ENCODE measurements around the gene SCGN. TPM values are rescaled to one million over a fixed set of nuclear protein-coding genes. Genes with fewer than 3 reads are reported as not detected.

The SCGN gene
- total RNA-seq, 1 donor from 2014 or later, result not detected

DNA sequence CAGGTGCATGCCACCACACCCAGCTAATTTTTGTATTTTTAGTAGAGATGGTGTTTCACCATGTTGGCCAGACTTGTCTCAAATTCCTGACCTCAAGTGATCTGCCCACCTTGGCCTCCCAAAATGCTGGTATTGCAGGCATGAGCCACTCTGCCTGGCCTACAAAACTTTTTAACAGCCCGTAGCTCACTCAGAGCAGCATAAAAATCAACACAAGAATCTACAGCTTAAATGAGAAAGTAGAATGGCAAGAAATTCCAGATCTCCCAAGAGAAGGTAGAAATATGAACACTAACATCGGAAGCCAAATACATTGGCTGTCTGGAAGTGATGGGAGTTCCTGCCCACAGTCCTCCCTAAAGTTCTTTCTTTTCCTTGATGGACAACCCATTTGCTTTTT is 43.7 kb downstream of the SCGN start:
- no peak for DNase-seq (ENCODE audit: extremely low spot score, unreplicated experiment)
- Mint-ChIP-seq H3K27me3 (ENCODE audit: unreplicated experiment) (peaks cover 21% of the 10 kb centered on the region), H3K9me3 (ENCODE audit: unreplicated experiment) (no peaks in the 10 kb centered on the region)

DNA sequence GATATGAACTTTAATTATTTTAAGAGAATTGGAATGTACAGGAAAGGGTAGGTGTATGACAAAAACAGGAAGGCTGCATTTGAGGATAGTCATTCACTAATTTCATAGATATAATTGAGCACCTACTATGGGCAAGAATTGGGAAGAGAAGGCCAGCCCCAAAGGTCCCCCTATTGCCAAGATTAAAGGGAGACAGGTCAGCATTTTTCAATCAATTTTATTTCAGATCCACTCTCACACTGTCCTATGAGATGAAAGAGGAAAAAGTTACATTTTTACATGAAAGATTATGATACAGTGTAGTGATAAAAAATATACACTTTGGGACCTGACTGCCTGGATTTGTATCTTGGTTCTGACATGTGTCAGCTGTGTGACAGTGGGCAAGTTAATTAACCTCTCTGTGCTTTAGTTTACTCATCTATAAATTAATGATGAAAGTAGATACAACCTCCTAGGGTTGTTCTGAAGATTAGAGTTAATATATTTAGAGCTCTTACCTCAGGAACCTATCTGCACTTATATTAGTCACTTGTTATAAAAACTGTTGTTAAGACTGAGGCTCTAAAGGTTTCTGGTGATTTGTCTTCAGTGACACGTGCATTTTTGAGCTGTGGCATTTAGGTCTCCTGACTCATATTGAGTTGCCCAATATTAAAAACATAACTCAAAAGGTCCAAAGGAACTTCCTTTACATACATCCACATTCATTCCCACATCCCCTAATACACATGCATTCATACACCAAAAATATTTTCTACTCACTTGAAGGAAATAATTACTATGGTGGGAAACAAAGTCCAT is 45.7 kb downstream of the SCGN start:
- no peaks in the 10 kb centered on the region for H3K9me3 Mint-ChIP-seq (ENCODE audit: unreplicated experiment)
- no peaks in the 10 kb centered on the region for H3K4me1 Mint-ChIP-seq (ENCODE audit: unreplicated experiment)
- TF ChIP-seq, protein P1, sequence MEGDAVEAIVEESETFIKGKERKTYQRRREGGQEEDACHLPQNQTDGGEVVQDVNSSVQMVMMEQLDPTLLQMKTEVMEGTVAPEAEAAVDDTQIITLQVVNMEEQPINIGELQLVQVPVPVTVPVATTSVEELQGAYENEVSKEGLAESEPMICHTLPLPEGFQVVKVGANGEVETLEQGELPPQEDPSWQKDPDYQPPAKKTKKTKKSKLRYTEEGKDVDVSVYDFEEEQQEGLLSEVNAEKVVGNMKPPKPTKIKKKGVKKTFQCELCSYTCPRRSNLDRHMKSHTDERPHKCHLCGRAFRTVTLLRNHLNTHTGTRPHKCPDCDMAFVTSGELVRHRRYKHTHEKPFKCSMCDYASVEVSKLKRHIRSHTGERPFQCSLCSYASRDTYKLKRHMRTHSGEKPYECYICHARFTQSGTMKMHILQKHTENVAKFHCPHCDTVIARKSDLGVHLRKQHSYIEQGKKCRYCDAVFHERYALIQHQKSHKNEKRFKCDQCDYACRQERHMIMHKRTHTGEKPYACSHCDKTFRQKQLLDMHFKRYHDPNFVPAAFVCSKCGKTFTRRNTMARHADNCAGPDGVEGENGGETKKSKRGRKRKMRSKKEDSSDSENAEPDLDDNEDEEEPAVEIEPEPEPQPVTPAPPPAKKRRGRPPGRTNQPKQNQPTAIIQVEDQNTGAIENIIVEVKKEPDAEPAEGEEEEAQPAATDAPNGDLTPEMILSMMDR (IDR thresholded peaks at IDR 0.05), result no peak
- no peaks in the 10 kb centered on the region for H3K36me3 Mint-ChIP-seq (ENCODE audit: unreplicated experiment)
- no peak overlapping the region for H3K27ac Mint-ChIP-seq (ENCODE audit: unreplicated experiment)
- peaks cover 6% of the 10 kb centered on the region for H3K27me3 Mint-ChIP-seq (ENCODE audit: unreplicated experiment)
- no peak overlapping the region for H3K4me3 Mint-ChIP-seq (ENCODE audit: unreplicated experiment)
- no peak for DNase-seq (ENCODE audit: extremely low spot score, unreplicated experiment)

More for the DNA sequence above, 43.7 kb downstream of the SCGN start:
- TF ChIP-seq, protein P1 (IDR thresholded peaks at IDR 0.05), result no peak
- Mint-ChIP-seq H3K27ac (ENCODE audit: unreplicated experiment) (no peak overlapping the region), H3K36me3 (ENCODE audit: unreplicated experiment) (no peaks in the 10 kb centered on the region), H3K4me3 (ENCODE audit: unreplicated experiment) (no peak overlapping the region), H3K4me1 (ENCODE audit: unreplicated experiment) (no peaks in the 10 kb centered on the region)

- H3K27me3 Mint-ChIP-seq (ENCODE audit: unreplicated experiment), result peaks cover 6% of the 10 kb centered on the region
- TF ChIP-seq, protein P1 (IDR thresholded peaks at IDR 0.05), result no peak
- DNase-seq (ENCODE audit: extremely low spot score, unreplicated experiment), result no peak
Observed at GRCh38 chr6:25698631-25699030, 46.6 kb downstream of the SCGN start.

DNA sequence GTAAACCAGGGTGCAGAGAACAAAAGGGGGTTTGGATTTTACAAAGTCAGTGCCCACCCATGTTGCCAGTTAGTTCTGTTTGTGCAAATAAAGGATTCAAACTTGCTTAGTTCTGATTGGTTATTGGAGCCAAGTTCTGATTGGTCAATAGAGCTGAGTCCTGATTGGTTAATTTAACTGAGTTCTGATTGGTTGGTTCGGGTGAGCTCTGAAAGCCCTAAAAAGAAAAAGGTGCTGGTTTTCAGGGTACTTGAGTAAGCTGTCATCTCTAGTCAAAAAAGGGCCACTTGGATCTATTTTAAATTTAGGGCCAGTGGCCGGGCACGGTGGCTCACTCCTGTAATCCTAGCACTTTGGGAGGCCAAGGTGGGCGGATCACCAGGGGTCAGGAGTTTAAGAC is 47.6 kb downstream of the SCGN start:
- TF ChIP-seq, protein P1 (IDR thresholded peaks at IDR 0.05), result no peak
- Mint-ChIP-seq H3K36me3 (ENCODE audit: unreplicated experiment) (no peaks in the 10 kb centered on the region), H3K4me1 (ENCODE audit: unreplicated experiment) (no peaks in the 10 kb centered on the region), H3K27ac (ENCODE audit: unreplicated experiment) (no peak overlapping the region), H3K9me3 (ENCODE audit: unreplicated experiment) (no peaks in the 10 kb centered on the region), H3K27me3 (ENCODE audit: unreplicated experiment) (peaks cover 13% of the 10 kb centered on the region), H3K4me3 (ENCODE audit: unreplicated experiment) (no peak overlapping the region)
- DNase-seq (ENCODE audit: extremely low spot score, unreplicated experiment), result no peak

More at GRCh38 chr6:25698631-25699030, 46.6 kb downstream of the SCGN start:
- Mint-ChIP-seq H3K4me3 (ENCODE audit: unreplicated experiment) (no peak overlapping the region), H3K9me3 (ENCODE audit: unreplicated experiment) (no peaks in the 10 kb centered on the region), H3K4me1 (ENCODE audit: unreplicated experiment) (no peaks in the 10 kb centered on the region), H3K36me3 (ENCODE audit: unreplicated experiment) (no peaks in the 10 kb centered on the region), H3K27ac (ENCODE audit: unreplicated experiment) (no peak overlapping the region)

- no peaks in the 10 kb centered on the region for H3K36me3 Mint-ChIP-seq (ENCODE audit: unreplicated experiment)
- no peak for DNase-seq (ENCODE audit: extremely low spot score, unreplicated experiment)
- TF ChIP-seq, protein P1 (IDR thresholded peaks at IDR 0.05), result no peak
- H3K4me1 Mint-ChIP-seq (ENCODE audit: unreplicated experiment), result no peaks in the 10 kb centered on the region
- H3K9me3 Mint-ChIP-seq (ENCODE audit: unreplicated experiment), result no peaks in the 10 kb centered on the region
- no peak overlapping the region for H3K27ac Mint-ChIP-seq (ENCODE audit: unreplicated experiment)
- H3K4me3 Mint-ChIP-seq (ENCODE audit: unreplicated experiment), result no peak overlapping the region
- peaks cover 15% of the 10 kb centered on the region for H3K27me3 Mint-ChIP-seq (ENCODE audit: unreplicated experiment)
Observed at GRCh38 chr6:25700761-25701160, 48.7 kb downstream of the SCGN start.
